Fibroblast of villous mesenchyme (primary cell): ENCODE results near the gene LRRC71. TPM values are rescaled to one million over a fixed set of nuclear protein-coding genes. Genes with fewer than 3 reads are reported as not detected.
A peak's percentile ranks its signal among the peaks of the same experiment; 100 is the strongest.

Experiments
- DNase-seq: peaks from one replicate; pipeline ENCODE4 v3.0.0-alpha.2; 2010; ENCODE audit warnings: low read depth
- H3K4me3 ChIP-seq: 2 replicates; pipeline ENCODE4 v1.5.1; 2011; ENCODE audit warnings: low read depth, mild to moderate bottlenecking, low read length
- total RNA-seq: library from RNA; depleted of rRNA; stranded (reverse); fragments of >200 nt; gene quantifications from 2 replicates; pipeline ENCODE4 v1.2.3, GENCODE V29; 2012
- TF ChIP-seq, protein P1 (sequence below): IDR thresholded peaks from 2 replicates; pipeline ENCODE4 v1.5.1; 2012; ENCODE audit warnings: low read depth, mild to moderate bottlenecking, low read length; ENCODE audit not compliant: insufficient read depth

LRRC71 gene
- total RNA-seq, 1 donor, result not detected

DNA sequence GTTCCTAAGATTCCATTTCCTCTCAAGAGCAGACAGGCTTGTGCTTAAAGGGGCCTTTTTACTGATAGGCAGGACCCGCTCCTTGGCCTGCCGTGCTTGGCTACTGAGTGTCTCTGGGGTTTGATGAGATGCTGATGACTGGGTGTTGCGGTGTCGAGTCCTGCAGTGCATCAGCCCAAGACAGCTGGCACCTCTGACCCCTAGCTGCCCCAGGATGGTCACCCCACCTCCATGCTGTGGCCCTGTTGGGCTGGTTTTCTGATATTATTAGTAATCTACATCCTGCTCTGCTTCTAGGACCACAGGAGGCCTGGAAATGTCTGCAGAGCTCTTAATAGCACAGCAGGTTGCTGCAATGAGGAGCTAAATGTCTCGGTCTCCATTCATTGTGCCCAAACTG is 28.7 kb downstream of the LRRC71 start:
- DNase-seq, result no peak
- H3K4me3 ChIP-seq, result no peak overlapping the region
- TF ChIP-seq, protein P1, sequence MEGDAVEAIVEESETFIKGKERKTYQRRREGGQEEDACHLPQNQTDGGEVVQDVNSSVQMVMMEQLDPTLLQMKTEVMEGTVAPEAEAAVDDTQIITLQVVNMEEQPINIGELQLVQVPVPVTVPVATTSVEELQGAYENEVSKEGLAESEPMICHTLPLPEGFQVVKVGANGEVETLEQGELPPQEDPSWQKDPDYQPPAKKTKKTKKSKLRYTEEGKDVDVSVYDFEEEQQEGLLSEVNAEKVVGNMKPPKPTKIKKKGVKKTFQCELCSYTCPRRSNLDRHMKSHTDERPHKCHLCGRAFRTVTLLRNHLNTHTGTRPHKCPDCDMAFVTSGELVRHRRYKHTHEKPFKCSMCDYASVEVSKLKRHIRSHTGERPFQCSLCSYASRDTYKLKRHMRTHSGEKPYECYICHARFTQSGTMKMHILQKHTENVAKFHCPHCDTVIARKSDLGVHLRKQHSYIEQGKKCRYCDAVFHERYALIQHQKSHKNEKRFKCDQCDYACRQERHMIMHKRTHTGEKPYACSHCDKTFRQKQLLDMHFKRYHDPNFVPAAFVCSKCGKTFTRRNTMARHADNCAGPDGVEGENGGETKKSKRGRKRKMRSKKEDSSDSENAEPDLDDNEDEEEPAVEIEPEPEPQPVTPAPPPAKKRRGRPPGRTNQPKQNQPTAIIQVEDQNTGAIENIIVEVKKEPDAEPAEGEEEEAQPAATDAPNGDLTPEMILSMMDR, result no peak

DNA sequence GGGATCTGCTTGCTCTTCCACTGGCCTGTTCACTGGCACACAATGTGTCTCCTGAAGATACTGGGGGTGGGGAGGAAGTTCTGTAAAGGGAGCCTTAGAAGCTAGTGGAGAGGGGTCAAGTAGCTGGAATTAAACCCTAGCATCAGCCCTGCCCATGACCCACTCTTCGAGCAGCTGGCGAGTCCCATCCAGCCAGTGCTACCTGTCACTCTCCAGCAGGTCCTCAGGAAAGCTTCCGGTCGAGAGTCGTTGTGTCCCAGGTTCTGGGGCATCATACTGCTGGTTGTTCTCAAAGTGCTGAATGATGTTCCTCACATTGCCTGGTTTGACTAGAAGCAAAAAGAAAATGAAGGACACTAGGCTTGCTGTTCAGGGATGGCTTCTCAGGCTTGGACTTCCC is 30.9 kb downstream of the LRRC71 start:
- DNase-seq, result no peak
- H3K4me3 ChIP-seq, result no peak overlapping the region
- TF ChIP-seq, protein P1, result no peak

DNA sequence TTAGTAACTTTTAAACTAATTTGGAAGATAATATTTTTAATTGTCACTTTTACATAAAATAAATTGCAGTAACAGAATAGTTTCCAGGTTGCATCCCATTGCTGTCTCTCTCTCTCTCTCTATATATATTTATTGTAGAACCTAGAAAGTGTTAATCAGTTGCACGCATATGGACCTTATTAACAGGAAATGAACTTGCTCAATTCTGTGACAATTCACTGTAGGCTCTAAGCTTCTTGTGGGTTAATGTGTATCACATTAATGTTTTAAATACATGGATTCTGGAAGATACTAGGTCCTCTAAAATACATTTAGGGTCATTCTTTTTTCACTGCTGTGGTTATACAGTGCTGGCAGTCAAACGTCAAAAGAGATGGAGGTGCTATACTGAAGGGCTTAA is 33.1 kb downstream of the LRRC71 start:
- TF ChIP-seq, protein P1, result no peak
- DNase-seq, result no peak
- H3K4me3 ChIP-seq, result no peak overlapping the region

DNA sequence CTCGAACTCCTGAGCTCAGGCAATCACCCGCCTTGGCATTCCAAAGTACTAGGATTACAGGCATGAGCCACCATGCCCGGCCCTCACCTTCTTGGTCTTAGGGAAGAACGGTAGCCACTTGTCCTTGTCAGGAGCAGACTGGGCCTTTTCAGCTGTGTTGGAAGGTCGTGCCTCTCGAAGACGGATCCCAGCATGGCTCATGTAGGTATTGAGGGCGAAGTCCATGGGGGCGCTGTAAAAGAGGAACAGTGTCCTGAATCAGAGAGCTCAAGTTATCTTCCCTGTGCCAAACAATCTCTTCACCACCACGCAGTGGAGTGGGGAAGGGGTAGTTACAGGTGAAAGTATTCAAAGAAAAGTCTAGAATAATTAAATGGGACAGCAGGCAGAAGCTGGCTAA is 35.9 kb downstream of the LRRC71 start:
- no peak for DNase-seq
- no peak overlapping the region for H3K4me3 ChIP-seq
- TF ChIP-seq, protein P1, result no peak

DNA sequence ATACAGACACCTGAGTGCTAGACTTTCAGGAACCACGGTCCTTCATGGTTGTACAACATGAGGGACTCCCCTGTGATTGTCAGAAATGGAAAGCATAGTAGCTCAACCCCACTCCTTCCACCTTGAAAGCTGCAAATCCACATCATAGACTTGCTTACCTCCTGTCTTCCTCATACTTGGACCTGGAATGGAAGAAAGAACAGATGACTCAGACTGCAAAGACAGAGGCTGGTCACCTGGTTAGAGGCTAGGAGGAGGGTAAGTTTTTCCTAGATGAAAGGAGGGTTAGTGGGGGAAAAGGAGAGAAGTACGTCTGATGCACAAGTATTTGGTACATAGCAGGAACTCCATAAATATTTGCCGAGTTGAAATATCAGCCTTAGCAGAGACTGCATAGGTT is 37.2 kb downstream of the LRRC71 start:
- DNase-seq, result no peak
- TF ChIP-seq, protein P1, result no peak

DNA sequence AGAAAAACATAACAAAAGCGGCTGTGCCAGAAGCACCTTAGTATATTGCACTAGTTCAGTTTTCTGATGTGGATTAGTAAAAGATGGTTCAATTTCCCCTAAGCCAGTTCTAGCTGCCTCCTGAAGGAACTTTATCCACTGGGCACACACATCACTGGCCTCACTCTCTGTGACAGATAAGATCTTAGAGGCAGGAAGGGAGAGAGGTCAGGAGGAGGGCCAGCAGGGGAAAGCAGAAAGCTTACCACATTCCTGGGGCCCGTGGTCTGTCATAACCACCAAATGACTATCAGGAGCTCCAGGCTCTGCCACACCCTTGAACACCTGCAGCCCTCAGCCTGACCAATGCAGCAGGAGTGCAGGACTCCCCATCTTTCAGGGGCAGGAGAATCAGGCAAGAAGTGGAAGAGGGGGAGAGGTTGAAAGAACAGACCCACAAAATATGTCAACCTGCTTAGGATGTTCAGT is 37.8 kb downstream of the LRRC71 start:
- TF ChIP-seq, protein P1, result no peak
- H3K4me3 ChIP-seq, result no peak overlapping the region
- DNase-seq, result peak; percentile 11

More for the DNA sequence above, 37.2 kb downstream of the LRRC71 start:
- H3K4me3 ChIP-seq, result no peak overlapping the region

DNA sequence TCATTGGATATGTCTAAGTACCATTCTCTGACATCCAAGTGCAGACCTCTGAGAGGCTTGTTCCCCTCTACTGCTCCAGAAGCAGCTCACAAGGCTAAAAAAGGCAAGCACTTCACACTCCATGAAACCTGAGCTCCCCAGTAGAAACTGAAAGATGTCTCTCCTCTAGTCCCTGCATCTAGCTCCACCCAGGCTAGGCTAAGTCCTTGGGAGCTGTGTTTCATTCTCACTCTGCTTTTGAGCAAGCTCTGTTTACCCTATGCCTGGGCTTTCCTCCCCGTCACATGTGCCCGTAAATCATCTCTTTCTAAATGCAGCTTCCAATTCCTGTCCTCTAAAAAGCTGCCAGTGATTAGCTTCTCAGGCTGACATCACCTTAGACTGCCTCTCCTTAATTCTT is 39.0 kb downstream of the LRRC71 start:
- DNase-seq, result peak; percentile 93
- TF ChIP-seq, protein P1, result no peak

More for the DNA sequence above, 39.0 kb downstream of the LRRC71 start:
- H3K4me3 ChIP-seq, result no peak overlapping the region
